PC-3 (cell line): Measurements from ENCODE around the gene OPHN1.

Source experiments
- EZH2 ChIP-seq: fragments of 300-600 bp; sonication (generic); IDR thresholded peaks from one replicate; pipeline ENCODE4 v1.6.1; 2017; ENCODE audit warnings: antibody characterized with exemption, mild to moderate bottlenecking, low read length; ENCODE audit not compliant: unreplicated experiment
- TF ChIP-seq, protein P1 (sequence below): fragments of 300-600 bp; sonication (generic); conservative IDR thresholded peaks from 2 replicates; pipeline ENCODE4 v1.5.1; 2017; ENCODE audit warnings: antibody characterized with exemption, low read depth, mild to moderate bottlenecking, low read length

DNA sequence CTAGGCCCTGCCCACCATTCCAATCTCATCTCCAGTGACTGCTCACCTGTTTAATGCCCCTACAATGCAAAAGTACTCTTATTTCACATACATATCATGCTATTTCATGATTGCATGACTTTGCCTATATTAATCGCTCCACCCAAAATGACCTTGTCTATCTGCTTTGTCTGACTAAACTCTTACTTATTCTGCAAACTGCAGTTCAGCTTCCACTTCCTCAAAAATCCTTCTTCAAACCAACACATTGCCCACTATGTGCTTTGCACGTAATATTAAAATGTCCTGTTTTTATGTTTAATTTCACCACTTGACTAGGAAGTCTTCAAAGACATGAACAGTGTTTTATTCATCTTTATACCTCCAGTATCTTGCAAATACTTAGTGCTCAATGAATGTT is 229.6 kb downstream of the OPHN1 start:
- TF ChIP-seq EZH2: no peak
- TF ChIP-seq, protein P1, sequence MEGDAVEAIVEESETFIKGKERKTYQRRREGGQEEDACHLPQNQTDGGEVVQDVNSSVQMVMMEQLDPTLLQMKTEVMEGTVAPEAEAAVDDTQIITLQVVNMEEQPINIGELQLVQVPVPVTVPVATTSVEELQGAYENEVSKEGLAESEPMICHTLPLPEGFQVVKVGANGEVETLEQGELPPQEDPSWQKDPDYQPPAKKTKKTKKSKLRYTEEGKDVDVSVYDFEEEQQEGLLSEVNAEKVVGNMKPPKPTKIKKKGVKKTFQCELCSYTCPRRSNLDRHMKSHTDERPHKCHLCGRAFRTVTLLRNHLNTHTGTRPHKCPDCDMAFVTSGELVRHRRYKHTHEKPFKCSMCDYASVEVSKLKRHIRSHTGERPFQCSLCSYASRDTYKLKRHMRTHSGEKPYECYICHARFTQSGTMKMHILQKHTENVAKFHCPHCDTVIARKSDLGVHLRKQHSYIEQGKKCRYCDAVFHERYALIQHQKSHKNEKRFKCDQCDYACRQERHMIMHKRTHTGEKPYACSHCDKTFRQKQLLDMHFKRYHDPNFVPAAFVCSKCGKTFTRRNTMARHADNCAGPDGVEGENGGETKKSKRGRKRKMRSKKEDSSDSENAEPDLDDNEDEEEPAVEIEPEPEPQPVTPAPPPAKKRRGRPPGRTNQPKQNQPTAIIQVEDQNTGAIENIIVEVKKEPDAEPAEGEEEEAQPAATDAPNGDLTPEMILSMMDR: no peak
